GM23338 (cell line): ENCODE results near the gene OR52W1. TPM values are rescaled to one million over a fixed set of nuclear protein-coding genes. Genes with fewer than 3 reads are reported as not detected.

Experiments used
- ATAC-seq: fragments of 200-7000 bp; cut with Tn5 transposase; 3 replicates; pipeline ENCODE4 v1.9.1; 2020
- DNase-seq: peaks from one replicate; pipeline ENCODE4 v3.0.0-alpha.2; 2015; ENCODE audit warnings: low spot score
- H2AFZ ChIP-seq: fragments of 200-600 bp; sonication (generic); 2 replicates; pipeline ENCODE4 v1.8.0; 2016; ENCODE audit warnings: antibody characterized with exemption, mild to moderate bottlenecking, moderate library complexity
- H3F3A ChIP-seq: fragments of 200-600 bp; sonication (generic); replicated peaks from 2 replicates; pipeline ENCODE4 v1.8.0; 2017; ENCODE audit warnings: antibody characterized with exemption, mixed run types, low read depth
- H3K27ac ChIP-seq: fragments of 200-600 bp; sonication (generic); 2 replicates; pipeline ENCODE4 v1.6.1; 2016; ENCODE audit warnings: low read depth
- H3K27me3 ChIP-seq: fragments of 200-600 bp; sonication (generic); 2 replicates; pipeline ENCODE4 v1.8.0; 2016; ENCODE audit warnings: mild to moderate bottlenecking, mixed run types, moderate library complexity; ENCODE audit not compliant: insufficient read depth
- H3K36me3 ChIP-seq: fragments of 200-600 bp; sonication (generic); 2 replicates; pipeline ENCODE4 v1.8.0; 2016; ENCODE audit warnings: mild to moderate bottlenecking; ENCODE audit not compliant: insufficient read depth
- H3K4me1 ChIP-seq: fragments of 200-600 bp; sonication (generic); 2 replicates; pipeline ENCODE4 v1.8.0; 2016; ENCODE audit warnings: mild to moderate bottlenecking, moderate library complexity; ENCODE audit not compliant: insufficient read depth
- H3K4me2 ChIP-seq: fragments of 200-600 bp; sonication (generic); 2 replicates; pipeline ENCODE4 v1.7.1; 2017; ENCODE audit warnings: mixed run types
- H3K4me3 ChIP-seq: fragments of 200-600 bp; sonication (generic); 2 replicates; pipeline ENCODE4 v1.6.1; 2016; ENCODE audit warnings: mixed run types
- H3K79me2 ChIP-seq: fragments of 200-600 bp; sonication (generic); replicated peaks from 2 replicates; pipeline ENCODE4 v1.8.0; 2017; ENCODE audit warnings: mild to moderate bottlenecking; ENCODE audit not compliant: insufficient read depth
- H3K9me2 ChIP-seq: fragments of 200-600 bp; sonication (generic); 2 replicates; pipeline ENCODE4 v1.8.0; 2017; ENCODE audit not compliant: insufficient read depth
- H4K20me1 ChIP-seq: fragments of 200-600 bp; sonication (generic); replicated peaks from 2 replicates; pipeline ENCODE4 v1.8.0; 2017; ENCODE audit warnings: mild to moderate bottlenecking; ENCODE audit not compliant: insufficient read depth
- H3K27ac Mint-ChIP-seq: 2 replicates; pipeline ENCODE4 v1.8.0; 2020; ENCODE audit warnings: inconsistent platforms, mild to moderate bottlenecking, moderate library complexity, mixed read lengths
- H3K27me3 Mint-ChIP-seq: 3 replicates; pipeline ENCODE4 v1.8.0; 2022; ENCODE audit warnings: low read depth, mild to moderate bottlenecking, moderate library complexity, mixed read lengths, inconsistent platforms; ENCODE audit not compliant: insufficient read depth, poor library complexity
- H3K36me3 Mint-ChIP-seq: 3 replicates; pipeline ENCODE4 v1.8.0; 2021; ENCODE audit warnings: low read depth, mild to moderate bottlenecking, inconsistent platforms, moderate library complexity, mixed read lengths
- H3K4me1 Mint-ChIP-seq: 3 replicates; pipeline ENCODE4 v1.8.0; 2020; ENCODE audit warnings: mild to moderate bottlenecking, inconsistent platforms, mixed read lengths
- H3K4me3 Mint-ChIP-seq: 3 replicates; pipeline ENCODE4 v1.8.0; 2021; ENCODE audit warnings: moderate library complexity, mild to moderate bottlenecking, inconsistent platforms, mixed read lengths
- H3K9me3 Mint-ChIP-seq: 3 replicates; pipeline ENCODE4 v1.8.0; 2020; ENCODE audit warnings: moderate library complexity, mild to moderate bottlenecking, inconsistent platforms, mixed read lengths
- CREB1 ChIP-seq: fragments of 250-450 bp; sonication (Bioruptor Pico); IDR thresholded peaks from 2 replicates; pipeline ENCODE4 v1.5.0; 2020; ENCODE audit warnings: low read depth, mild to moderate bottlenecking, moderate library complexity
- CTCF ChIP-seq, 2 experiments: fragments of 200-600 bp in 1 of 2; sonication (generic) in 1 of 2; conservative IDR thresholded peaks; 2 replicates each; pipeline versions ENCODE4 v1.5.1 to v1.6.1; 2016 to 2017; ENCODE audit warnings: antibody characterized with exemption in 2 of 2, low read depth in 2 of 2, mild to moderate bottlenecking in 2 of 2, moderate library complexity in 1 of 2
- EZH2 ChIP-seq: fragments of 200-600 bp; sonication (generic); IDR thresholded peaks from one replicate; pipeline ENCODE4 v1.8.0; 2017; ENCODE audit warnings: antibody characterized with exemption, mild to moderate bottlenecking, low read depth; ENCODE audit not compliant: unreplicated experiment
- EZH2phosphoT487 ChIP-seq: fragments of 200-600 bp; sonication (generic); IDR thresholded peaks from one replicate; pipeline ENCODE4 v1.8.1; 2018; ENCODE audit warnings: antibody characterized with exemption; ENCODE audit not compliant: unreplicated experiment
- JUNB ChIP-seq: IDR thresholded peaks from one replicate; pipeline ENCODE4 v1.6.1; 2016; ENCODE audit warnings: antibody characterized with exemption; ENCODE audit not compliant: unreplicated experiment
- POLR2AphosphoS5 ChIP-seq: IDR thresholded peaks from 2 replicates; pipeline ENCODE4 v1.6.1; 2016; ENCODE audit warnings: antibody characterized with exemption, low read depth
- STAT1 ChIP-seq: IDR thresholded peaks from one replicate; pipeline ENCODE4 v1.6.1; 2016; ENCODE audit warnings: antibody characterized with exemption; ENCODE audit not compliant: unreplicated experiment
- ZNF331 ChIP-seq: fragments of 250-450 bp; sonication (Bioruptor Pico); IDR thresholded peaks from 2 replicates; pipeline ENCODE4 v1.5.0; 2020; ENCODE audit warnings: low read depth, mild to moderate bottlenecking, moderate library complexity
- ZNF462 ChIP-seq: fragments of 250-450 bp; sonication (Bioruptor Pico); IDR thresholded peaks from 2 replicates; pipeline ENCODE4 v1.5.0; 2020; ENCODE audit warnings: mild to moderate bottlenecking, moderate library complexity
- polyA plus RNA-seq: library from polyadenylated mRNA; unstranded; fragments of >200 nt; fragmentation: Nextera tagmentation; extraction: Ambion mirVana; gene quantifications from 2 replicates; pipeline ENCODE4 v1.2.1, GENCODE V29; 2016
- total RNA-seq: library from RNA; depleted of rRNA; stranded (reverse); fragments of >200 nt; shearing (Covaris generic); gene quantifications from 2 replicates; pipeline ENCODE4 v1.2.3, GENCODE V29; 2014
- TF ChIP-seq, protein P1 (sequence below): IDR thresholded peaks from one replicate; pipeline ENCODE4 v1.6.1; 2018; ENCODE audit warnings: antibody characterized with exemption; ENCODE audit not compliant: unreplicated experiment

Gene OR52W1
- total and polyA plus RNA-seq, 2 experiments from 2014 or later = not detected

- TF ChIP-seq, protein P1, sequence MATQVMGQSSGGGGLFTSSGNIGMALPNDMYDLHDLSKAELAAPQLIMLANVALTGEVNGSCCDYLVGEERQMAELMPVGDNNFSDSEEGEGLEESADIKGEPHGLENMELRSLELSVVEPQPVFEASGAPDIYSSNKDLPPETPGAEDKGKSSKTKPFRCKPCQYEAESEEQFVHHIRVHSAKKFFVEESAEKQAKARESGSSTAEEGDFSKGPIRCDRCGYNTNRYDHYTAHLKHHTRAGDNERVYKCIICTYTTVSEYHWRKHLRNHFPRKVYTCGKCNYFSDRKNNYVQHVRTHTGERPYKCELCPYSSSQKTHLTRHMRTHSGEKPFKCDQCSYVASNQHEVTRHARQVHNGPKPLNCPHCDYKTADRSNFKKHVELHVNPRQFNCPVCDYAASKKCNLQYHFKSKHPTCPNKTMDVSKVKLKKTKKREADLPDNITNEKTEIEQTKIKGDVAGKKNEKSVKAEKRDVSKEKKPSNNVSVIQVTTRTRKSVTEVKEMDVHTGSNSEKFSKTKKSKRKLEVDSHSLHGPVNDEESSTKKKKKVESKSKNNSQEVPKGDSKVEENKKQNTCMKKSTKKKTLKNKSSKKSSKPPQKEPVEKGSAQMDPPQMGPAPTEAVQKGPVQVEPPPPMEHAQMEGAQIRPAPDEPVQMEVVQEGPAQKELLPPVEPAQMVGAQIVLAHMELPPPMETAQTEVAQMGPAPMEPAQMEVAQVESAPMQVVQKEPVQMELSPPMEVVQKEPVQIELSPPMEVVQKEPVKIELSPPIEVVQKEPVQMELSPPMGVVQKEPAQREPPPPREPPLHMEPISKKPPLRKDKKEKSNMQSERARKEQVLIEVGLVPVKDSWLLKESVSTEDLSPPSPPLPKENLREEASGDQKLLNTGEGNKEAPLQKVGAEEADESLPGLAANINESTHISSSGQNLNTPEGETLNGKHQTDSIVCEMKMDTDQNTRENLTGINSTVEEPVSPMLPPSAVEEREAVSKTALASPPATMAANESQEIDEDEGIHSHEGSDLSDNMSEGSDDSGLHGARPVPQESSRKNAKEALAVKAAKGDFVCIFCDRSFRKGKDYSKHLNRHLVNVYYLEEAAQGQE = no peak
- TF ChIP-seq EZH2 = no peak
- TF ChIP-seq STAT1 = no peak
- no peak for TF ChIP-seq ZNF462
These were observed 4.9 kb upstream of the OR52W1 start (continued) for GRCh38 chr11:6194065-6194581.

GRCh38 chr11:6196396-6196795 lies 2.6 kb upstream of the OR52W1 start:
- Histone ChIP-seq H3F3A (no peaks in the 10 kb centered on the region), H3K27me3 (no peaks in the 10 kb centered on the region), H2AFZ (no peak overlapping the region), H3K4me3 (no peak overlapping the region), H3K9me2 (no peaks in the 10 kb centered on the region), H3K27ac (no peak overlapping the region), H4K20me1 (no peaks in the 10 kb centered on the region), H3K4me1 (peaks cover 7% of the 10 kb centered on the region; the same call in 1 of the 2 replicates), H3K4me2 (no peak overlapping the region), H3K79me2 (no peaks in the 10 kb centered on the region), H3K36me3 (no peaks in the 10 kb centered on the region)
- Mint-ChIP-seq H3K36me3 (no peaks in the 10 kb centered on the region), H3K4me3 (no peak overlapping the region), H3K27me3 (peaks cover 2% of the 10 kb centered on the region), H3K9me3 (no peaks in the 10 kb centered on the region), H3K4me1 (peaks cover 8% of the 10 kb centered on the region), H3K27ac (no peak overlapping the region)
- ATAC-seq (no peak), DNase-seq (no peak)
- no peak for TF ChIP-seq JUNB
- no peak for TF ChIP-seq EZH2phosphoT487
- TF ChIP-seq STAT1 = no peak
- no peak for TF ChIP-seq ZNF331 (CRISPR knock-in tag)
- TF ChIP-seq CREB1 (CRISPR knock-in tag) = no peak
- no peak for TF ChIP-seq CTCF (conservative IDR thresholded peaks at IDR 0.05; ENCODE audit: low read depth in 2 of 2)
- TF ChIP-seq POLR2AphosphoS5 = no peak
